Mucosa of descending colon (tissue), 3 donors: Measurements from ENCODE around the gene NUDT6. TPM values are rescaled to one million over a fixed set of nuclear protein-coding genes. Genes with fewer than 3 reads are reported as not detected.

Source experiments
- ATAC-seq: fragments of 200-7000 bp; cut with Tn5 transposase; one replicate; pipeline ENCODE4 v1.9.1; 2020; ENCODE audit warnings: mild to moderate bottlenecking, moderate library complexity
- DNase-seq, 3 donors: peaks; one replicate each; pipeline ENCODE4 v3.0.0-alpha.2; 2020
- H3K36me3 ChIP-seq: fragments of 200-600 bp; one replicate; pipeline ENCODE4 v1.8.0; 2021; ENCODE audit warnings: low read depth, mild to moderate bottlenecking
- H3K4me1 ChIP-seq: fragments of 200-600 bp; one replicate; pipeline ENCODE4 v1.8.0; 2021; ENCODE audit warnings: low read depth, mild to moderate bottlenecking
- H3K4me3 ChIP-seq: fragments of 200-600 bp; one replicate; pipeline ENCODE4 v1.8.0; 2021; ENCODE audit warnings: mild to moderate bottlenecking
- H3K9me3 ChIP-seq: fragments of 200-600 bp; one replicate; pipeline ENCODE4 v1.8.0; 2021; ENCODE audit warnings: mild to moderate bottlenecking
- intact Hi-C, 2 donors: fragments of 100-400 bp; cut with DNase I in 1 of 2; cut with micrococcal nuclease in 1 of 2; formaldehyde crosslinking; loops; one replicate each; pipeline versions ENCODE4 v1.11.0 to v1.11.1; 2022; cut with DNase I, micrococcal nuclease
- total RNA-seq, 3 donors: library from RNA; stranded (reverse); fragmentation: NEBNext Ultra II Directional in 2 of 3; extraction: Animal tissue kit (Norgen Biotek cat#: 25700) in 2 of 3; gene quantifications; one replicate each; pipeline versions ENCODE4 v1.2.1 to v1.2.4, GENCODE V29; 2021 to 2023
- TF ChIP-seq, protein P1 (sequence below): fragments of 200-600 bp; IDR thresholded peaks from one replicate; pipeline ENCODE4 v1.8.0; 2022; ENCODE audit warnings: antibody characterized with exemption, mild to moderate bottlenecking
- donor health status: DM: no; HTN: no; CAD: no; lungs with moderate emphysema.
- donor health status: DM: no; HTN: no; CAD: no.
- donor health status: DM: no; HTN: yes; CAD: no.

NUDT6 gene
- total RNA-seq, 3 donors from 2014 or later = 5.3 to 11.2 (median 5.6) TPM

DNA sequence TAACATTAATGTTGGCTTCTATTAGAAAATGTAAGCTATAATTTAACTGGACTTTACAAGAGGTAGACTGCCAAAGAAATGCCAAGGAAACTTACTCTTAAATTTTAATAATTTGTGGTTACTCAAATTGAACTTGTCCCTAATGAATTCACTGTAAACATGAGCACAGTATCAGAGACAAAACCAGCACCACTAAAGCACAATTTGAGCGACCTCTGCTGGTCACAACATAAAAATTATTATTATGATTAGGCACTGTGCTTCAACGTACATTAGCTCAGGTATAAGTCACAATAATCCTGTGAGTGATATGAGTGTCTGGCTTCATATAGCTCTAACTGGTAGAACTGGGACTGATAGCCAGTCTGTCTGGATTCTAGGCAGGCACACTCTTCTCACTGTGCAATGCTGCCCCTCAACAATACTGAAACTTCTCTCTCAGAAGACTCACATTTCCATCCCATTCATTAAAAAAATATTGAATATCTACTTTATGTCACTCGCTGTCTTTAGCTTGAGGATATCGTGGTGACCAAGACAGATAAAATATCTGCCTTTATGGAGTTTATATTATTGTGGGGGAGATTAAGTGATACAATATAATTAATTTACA is 8.0 kb downstream of the NUDT6 start:
- intact Hi-C loops = loop anchor here in 1 of 2 donors (10.0 kb wide), 1 partner anchor 150 kb away; no protein-coding TSS in a partner anchor

DNA sequence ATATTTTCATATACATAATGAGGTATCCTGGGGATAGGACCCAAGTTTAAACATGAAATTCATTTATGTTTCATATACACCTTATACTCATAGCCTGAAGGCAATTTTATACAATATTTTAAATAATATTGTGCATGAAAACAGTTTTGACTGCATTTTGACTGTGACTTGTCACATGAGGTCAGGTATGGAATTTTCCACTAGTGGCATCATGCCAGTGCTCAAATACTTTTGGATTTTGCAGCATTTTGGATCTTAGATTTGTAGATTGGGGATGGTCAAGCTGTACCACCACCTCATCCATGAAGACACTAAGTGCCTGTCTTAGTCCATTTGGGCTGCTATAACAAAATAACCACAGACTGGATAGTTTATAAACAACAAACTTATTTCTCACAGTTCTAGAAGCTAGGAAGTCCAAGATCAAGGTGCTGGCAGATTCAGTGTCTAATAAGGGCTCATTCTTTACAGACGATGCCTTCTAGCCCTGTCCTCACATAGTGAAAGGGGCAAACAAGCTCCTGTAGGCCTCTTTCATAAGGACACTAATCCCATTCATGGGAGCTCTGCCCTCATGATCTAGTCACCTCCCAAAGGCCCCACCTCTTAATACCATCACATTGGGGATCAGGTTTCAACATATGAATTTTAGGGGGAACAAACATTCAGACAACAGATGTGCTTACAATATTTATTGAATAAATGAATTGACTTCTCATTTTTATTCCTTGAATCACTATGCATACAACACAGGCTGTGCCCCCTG is 9.4 kb downstream of the NUDT6 start:
- H3K4me3 ChIP-seq = no peak overlapping the region
- no peaks in the 10 kb centered on the region for H3K9me3 ChIP-seq
- intact Hi-C loops = loop anchor here in 1 of 2 donors (10.0 kb wide), 1 partner anchor 148 kb away; no protein-coding TSS in a partner anchor
- no peaks in the 10 kb centered on the region for H3K4me1 ChIP-seq
- H3K36me3 ChIP-seq = no peaks in the 10 kb centered on the region
- TF ChIP-seq, protein P1, sequence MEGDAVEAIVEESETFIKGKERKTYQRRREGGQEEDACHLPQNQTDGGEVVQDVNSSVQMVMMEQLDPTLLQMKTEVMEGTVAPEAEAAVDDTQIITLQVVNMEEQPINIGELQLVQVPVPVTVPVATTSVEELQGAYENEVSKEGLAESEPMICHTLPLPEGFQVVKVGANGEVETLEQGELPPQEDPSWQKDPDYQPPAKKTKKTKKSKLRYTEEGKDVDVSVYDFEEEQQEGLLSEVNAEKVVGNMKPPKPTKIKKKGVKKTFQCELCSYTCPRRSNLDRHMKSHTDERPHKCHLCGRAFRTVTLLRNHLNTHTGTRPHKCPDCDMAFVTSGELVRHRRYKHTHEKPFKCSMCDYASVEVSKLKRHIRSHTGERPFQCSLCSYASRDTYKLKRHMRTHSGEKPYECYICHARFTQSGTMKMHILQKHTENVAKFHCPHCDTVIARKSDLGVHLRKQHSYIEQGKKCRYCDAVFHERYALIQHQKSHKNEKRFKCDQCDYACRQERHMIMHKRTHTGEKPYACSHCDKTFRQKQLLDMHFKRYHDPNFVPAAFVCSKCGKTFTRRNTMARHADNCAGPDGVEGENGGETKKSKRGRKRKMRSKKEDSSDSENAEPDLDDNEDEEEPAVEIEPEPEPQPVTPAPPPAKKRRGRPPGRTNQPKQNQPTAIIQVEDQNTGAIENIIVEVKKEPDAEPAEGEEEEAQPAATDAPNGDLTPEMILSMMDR = no peak
- DNase-seq = no peak
- ATAC-seq = no peak

More for the DNA sequence above, 8.0 kb downstream of the NUDT6 start:
- TF ChIP-seq, protein P1 = no peak
- Histone ChIP-seq H3K36me3 (no peaks in the 10 kb centered on the region), H3K4me1 (no peaks in the 10 kb centered on the region), H3K4me3 (no peak overlapping the region), H3K9me3 (no peaks in the 10 kb centered on the region)
- ATAC-seq = peak; percentile 60
- no peak for DNase-seq

DNA sequence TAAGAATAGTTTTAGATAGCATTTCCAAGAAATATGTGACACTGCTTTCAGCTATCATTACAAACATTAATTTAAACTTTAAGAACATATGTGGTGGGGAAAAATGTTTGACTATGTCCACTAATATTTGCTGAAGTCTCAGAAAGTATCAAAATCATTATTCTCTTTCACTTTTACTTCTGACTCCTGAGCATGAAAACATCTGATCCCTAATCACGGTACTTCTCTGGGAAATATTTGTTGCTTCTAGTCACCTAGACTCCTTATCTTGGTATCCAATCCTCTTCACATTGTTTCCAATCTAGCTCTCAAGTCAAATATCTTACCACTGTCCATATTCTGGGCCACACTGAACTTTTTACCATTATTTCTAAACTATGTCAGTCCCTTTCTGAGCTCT is 10.8 kb downstream of the NUDT6 start:
- intact Hi-C loops = loop anchor here in 1 of 2 donors (10.0 kb wide), 1 partner anchor 147 kb away; no protein-coding TSS in a partner anchor

DNA sequence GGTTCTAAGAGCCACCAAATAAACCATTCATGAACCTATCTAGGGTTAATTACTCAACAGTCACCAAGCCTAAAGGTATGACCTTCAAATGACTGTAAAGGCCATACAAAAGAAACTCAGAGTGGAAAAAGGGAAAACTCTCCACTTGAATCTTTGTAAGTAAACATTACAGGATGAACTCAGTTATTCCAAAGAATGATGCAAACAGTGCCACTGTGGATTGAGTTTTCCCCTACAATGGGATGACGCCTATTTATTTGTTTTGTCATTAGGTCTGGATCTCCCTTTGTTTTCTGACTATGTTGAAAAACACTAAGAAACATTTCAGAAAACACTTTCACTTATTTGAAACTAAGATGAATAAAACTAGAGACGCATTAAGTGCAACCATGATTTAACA is 12.7 kb downstream of the NUDT6 start:
- Histone ChIP-seq H3K4me3 (no peak overlapping the region), H3K36me3 (no peaks in the 10 kb centered on the region), H3K4me1 (no peaks in the 10 kb centered on the region), H3K9me3 (no peaks in the 10 kb centered on the region)
- TF ChIP-seq, protein P1 = no peak
- ATAC-seq (no peak), DNase-seq (no peak)
- intact Hi-C loops = loop anchor here in 1 of 2 donors (10.0 kb wide), 1 partner anchor 145 kb away; no protein-coding TSS in a partner anchor

More for the DNA sequence above, 10.8 kb downstream of the NUDT6 start:
- Histone ChIP-seq H3K4me3 (no peak overlapping the region), H3K4me1 (no peaks in the 10 kb centered on the region), H3K36me3 (no peaks in the 10 kb centered on the region), H3K9me3 (no peaks in the 10 kb centered on the region)
- DNase-seq (no peak), ATAC-seq (no peak)
- TF ChIP-seq, protein P1 = no peak

DNA sequence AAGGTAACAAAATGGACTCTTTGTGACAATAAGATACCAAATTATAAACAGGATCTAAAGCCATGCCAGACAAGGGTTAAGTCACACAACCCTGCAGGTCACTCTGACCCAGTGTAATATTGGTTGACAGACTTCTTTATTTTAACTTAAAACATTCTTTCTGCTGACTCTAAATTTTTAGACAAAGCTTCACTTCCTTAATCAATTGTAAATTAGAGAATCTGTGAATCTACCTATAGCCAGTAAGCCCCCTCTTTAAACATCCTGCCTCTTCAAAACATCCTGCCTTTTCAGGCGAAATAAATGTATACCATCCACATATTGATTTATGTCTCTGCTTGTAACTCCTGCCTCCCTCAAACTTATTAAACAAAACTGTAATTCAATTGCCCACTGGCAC is 14.2 kb downstream of the NUDT6 start:
- intact Hi-C loops = no loop called here
- DNase-seq (no peak), ATAC-seq (no peak)
- Histone ChIP-seq H3K9me3 (no peaks in the 10 kb centered on the region), H3K36me3 (no peaks in the 10 kb centered on the region), H3K4me3 (no peak overlapping the region), H3K4me1 (no peaks in the 10 kb centered on the region)
- TF ChIP-seq, protein P1 = no peak
